Measurements from ENCODE around the gene SMAD6. TPM values are rescaled to one million over a fixed set of nuclear protein-coding genes. Genes with fewer than 3 reads are reported as not detected.

SMAD6 gene
- 7.5 TPM for polyA plus RNA-seq (ENCODE audit: insufficient read length)

DNA sequence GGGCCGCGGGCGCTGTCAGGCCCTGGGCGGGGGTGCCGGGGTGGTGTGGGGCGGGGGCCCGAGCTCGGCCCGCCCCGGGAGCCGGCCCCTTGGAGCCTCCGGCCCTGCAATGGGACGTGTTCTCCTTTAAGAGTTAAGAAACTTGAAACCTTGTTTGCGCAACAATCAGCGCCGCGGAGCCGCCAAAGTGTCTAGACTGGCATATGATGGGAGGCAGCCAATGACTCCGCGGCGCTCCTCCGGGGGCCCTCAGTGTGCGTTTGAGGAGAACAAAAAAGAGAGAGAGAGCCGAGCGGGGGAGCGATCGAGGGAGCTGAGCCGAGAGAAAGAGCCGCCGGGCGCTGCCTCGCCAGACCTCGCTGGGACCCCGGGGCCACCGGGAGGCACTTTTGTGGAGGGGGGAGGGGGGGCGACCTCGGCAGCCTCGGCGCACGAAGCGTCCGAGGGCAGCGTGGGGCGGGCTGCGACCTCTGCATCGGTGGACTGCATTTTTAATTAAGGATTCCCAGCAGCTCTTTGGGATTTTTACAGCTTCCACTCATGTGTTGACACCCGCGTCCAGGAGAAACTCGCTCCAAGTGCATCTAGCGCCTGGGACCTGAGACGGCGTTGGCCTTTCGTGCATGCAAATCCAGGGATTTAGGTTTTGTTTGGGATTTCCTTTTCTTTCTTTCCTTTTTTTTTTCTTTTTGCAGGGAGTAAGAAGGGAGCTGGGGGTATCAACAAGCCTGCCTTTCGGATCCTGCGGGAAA is at the start of gene SMAD6:
SMAD6 (plus strand) TSS at position 202 of the 752 bp plus-strand sequence. CDS start 1,023 bp downstream, outside the sequence.
- DNase-seq, result peak; percentile 88

- DNase-seq, result no peak
Measured at GRCh38 chr15:66652806-66653205, 49.2 kb upstream of the SMAD6 start.

GRCh38 chr15:66653398-66653797 is 48.6 kb upstream of the SMAD6 start:
- DNase-seq, result no peak

DNA sequence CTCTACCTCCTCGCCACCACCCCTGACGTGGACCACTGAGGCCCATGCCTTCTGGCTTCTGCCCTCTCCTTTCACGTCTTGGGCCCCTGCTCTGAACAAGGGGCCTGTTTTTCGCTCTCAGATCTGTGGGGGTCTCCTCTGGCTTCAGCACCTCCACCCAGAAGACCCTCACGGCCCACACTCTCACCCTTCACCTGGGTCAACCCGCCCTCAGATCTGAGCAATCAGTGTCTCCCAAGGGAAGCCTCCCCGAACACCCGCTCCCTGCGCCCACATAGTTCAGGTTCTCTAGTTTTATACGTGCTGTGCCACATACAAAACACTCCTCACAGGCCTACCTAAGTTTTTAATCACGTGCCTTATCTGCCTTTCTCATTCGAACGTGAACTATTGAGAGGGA is 48.2 kb upstream of the SMAD6 start:
- no peak for DNase-seq

- DNase-seq, result no peak
Measured at GRCh38 chr15:66654361-66654738, 47.7 kb upstream of the SMAD6 start.

DNA sequence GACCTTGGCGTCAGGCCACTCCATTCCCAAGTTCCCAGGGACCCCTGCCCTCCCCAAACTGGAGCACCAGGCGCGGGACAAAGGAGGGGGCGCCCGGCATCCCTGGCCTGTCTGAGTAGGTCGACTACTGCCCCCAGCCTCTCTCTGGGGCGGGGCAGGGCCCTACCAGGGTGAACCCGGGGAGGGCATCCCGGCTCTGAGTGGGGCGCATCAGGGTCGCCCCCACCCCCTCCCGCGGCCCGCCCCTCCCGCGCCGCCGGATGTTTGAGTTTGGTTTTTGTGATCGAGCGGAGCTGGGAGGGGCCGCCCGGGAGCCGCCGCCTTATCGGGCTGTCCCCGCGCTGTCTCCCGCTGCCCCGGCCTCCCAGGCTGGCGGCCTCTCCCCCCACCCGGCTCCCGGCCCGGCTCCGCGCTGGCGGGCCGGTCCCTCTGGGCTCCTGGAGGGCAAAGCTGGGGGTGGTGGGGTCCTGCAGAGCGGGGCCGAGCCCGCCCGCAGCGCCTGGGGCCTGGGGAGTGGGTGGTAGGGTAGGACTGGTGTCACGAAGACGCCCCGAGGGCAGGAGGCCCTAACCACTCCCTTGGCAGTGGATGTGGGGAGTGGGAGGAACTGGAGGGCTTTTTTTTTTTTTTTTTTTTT is 47.2 kb upstream of the SMAD6 start:
- no peak for DNase-seq

DNA sequence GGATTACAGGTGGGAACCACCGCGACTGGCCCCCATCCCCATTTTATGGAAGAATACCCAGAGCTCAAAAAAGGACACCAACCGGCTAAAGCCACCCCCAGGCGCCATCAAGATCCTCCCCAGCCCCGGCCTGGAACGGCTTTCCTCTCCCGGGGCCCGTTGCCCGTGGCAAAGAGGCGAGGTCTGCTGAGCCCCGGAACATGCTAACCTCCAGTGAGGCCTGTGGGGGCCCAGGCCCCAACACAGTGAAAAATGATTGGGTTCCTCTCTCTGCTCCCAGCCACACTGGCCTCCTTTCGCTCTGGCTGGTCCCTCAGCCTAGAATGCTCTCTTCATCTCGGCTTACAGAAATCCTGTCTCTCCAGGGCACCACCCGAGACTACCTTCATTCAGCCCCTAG is 46.5 kb upstream of the SMAD6 start:
- DNase-seq, result no peak

DNA sequence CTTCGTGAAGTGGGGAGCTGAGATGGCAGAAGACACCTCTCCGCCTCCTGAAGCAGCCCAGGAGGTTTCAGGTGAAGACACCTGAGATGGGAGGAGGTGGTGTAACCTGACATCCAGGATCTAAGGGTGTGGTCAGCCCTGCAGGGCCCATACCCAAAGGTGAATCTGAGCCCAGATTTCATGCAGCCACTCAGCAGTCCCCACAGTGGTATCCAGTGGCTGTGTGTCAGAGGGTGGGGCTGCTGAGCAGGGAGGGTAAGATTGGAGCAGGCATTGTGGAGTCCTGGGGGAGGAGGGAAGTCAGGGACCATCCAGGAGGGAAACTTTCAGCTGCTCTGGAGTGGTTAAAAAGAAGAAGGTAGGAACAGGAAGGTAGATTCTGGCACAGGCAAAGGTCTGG is 46.0 kb upstream of the SMAD6 start:
- DNase-seq, result no peak

DNA sequence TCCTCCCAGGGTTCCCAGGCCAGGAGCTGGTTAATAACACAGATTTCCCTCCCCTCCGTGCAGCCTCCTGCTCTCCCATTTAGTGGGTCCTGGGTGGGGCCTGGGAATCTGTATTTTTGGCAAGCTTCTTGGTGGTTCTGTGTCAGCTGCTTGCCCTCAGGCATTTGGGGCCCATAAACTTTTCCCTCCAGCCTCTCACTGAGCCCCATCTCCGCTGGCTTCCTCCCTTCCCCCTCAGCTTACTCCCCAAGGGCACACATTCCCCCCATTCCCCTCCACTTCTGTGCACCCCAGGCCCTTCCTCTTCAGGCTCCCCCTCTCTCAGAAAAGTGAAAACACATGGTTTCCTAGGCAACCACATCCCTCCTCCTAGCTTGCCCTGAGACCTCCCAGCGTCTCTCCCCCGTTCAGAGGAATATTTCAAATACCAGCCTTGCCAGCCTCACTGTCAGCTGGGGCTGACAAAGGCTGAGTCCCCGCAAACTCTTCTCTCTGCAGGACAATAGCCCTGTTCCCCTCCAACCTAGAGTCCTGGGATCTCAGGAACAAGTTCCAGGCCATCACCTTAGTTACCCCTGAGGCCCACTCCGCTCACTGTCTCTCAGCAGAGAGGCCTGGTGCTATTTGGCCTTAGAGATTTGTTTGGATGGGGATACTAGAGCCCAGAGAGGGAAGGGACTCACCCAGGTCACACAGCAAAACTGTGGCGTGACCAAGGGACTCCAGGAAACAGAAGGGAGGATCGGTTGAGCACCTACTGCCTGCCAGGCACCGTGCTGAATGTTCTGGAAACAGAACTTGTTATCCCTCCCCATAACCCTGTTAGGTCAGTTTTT is 44.6 kb upstream of the SMAD6 start:
- DNase-seq, result no peak

DNA sequence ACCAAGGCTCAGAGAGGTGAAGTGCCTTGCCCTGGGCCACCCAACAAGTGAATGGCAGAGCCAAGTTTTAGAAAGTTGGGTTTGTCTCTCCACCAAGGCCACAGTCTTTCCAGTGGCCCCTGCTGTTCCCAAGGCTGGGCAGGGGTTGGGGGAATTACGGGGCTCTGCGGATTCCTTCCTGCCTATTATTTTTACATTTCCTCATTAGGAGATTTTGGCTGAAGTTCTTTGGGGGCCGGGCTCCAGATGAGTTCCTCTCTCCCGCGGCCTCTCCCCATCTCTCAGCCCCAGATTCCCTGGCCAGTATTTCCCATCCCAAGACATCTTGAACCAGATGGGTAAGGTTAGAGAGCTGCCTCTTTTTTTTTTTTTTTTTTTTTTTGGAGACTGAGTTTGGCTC is 44.0 kb upstream of the SMAD6 start:
- no peak for DNase-seq

- DNase-seq, result no peak
Measured at GRCh38 chr15:66658855-66659254, 43.2 kb upstream of the SMAD6 start.

DNA sequence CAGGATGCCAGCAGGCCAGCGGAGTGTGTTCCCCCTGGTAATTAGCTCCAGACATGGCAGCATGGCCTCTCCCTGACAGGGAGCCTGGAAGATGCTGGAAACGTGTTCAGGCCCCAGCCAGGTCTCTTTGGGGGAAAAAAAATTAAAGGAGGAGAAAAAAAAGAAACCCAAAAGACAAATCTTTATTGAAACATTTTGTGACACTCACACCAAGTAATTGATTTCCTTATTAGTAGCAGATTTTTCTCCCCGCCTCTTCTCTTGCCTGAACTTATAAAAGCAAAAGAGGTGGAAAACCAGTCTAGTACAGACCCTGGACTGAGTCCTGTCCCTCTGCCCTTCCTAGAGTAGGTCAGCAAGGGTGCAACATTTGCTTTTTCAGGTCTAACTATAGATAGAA is 42.7 kb upstream of the SMAD6 start:
- no peak for DNase-seq

DNA sequence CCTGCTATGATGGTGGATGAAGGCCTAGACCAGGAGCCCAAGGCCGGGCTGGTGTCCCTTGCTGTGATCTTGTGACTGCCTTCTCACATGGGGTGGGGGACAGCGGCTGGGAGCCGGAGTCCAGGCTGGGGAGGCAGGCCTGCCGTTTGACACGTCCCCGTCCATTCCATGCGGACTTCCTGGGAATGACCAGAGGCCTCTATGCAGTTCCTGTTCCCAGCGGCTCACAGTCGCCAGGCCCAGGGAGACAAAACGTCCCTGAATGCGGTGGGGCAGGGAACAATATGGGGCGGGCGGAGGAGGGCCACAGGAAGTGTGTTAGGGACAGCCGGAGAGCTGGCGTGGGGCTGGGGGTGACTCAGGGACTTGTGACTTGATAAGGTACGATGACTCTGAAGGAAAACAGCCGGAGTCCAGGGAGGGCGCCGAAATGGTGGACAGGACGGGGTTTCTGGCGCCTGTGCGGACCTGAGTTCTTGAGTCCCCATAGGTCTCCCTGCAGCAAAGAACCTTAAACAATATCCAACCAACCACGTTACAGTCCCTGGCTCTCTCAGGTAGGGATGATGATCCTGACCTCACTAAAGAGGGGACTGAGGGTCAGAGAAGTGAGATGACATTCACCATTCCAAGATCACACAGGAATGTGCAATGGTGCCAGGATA is 40.5 kb upstream of the SMAD6 start:
- no peak for DNase-seq

DNA sequence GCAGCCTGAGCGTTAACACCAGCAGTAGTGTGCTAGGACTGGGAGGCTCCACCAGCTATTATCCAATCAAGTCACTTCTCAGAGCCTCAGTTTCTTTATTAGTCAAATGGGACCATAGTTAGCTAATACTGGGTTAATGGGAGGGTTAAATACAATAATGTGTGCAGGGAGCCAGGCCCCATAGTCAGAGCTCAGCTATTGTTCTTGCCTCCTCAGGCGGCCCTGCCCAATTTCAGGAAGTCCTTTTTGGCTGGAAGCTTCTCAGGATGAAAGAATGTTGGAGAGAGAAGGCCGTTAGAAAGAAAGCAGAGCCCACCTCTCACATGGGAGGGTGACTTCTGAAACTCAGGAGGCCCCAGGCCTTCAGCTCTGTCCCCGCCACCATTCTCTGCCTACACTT is 39.5 kb upstream of the SMAD6 start:
- no peak for DNase-seq

GRCh38 chr15:66663664-66664063 is 38.4 kb upstream of the SMAD6 start:
- no peak for DNase-seq

- DNase-seq, result no peak
Measured at GRCh38 chr15:66670175-66670574, 31.9 kb upstream of the SMAD6 start.

DNA sequence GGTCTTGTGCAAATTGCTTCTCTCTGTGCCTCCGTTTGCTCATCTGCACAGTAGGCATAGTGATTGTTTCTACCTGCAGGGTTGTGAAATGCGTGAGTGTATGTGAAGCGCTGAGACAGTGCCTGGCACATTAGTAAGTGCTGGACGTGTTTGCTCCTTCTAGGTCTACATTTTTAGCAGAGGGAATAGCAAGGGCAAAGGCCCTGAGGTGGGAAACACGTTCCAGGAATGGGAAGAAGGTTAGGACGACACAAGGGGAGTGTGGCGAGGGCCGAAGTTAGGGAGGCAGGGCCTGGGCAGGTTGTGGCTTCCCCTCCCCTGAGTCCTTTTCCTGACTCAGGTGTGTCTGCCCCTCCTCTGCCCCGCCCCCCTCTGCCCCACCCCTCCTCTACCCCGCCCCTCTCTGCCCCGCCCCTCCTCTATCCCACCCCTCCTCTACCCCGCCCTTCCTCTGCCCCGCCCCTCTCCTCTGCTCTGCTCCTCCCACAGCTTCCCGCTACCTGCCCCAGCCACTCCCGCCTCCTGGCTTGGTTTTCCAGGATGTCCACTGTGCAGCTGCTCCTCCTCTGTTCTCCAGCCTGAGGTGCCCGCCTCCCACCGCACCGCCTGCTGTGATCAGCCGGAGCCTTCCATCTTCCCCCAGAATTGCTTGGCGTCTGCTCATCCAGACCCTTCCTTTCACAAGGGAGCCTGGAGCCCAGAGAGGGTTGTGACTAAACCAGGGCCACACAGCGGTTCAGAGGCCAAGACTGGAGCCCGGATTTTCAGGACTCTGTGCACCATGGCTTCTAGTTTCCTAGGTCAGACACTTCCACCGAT is 31.1 kb upstream of the SMAD6 start:
- no peak for DNase-seq

GRCh38 chr15:66672867-66673266 is 29.2 kb upstream of the SMAD6 start:
- no peak for DNase-seq

GRCh38 chr15:66673410-66674322 is 28.4 kb upstream of the SMAD6 start:
- no peak for DNase-seq

DNA sequence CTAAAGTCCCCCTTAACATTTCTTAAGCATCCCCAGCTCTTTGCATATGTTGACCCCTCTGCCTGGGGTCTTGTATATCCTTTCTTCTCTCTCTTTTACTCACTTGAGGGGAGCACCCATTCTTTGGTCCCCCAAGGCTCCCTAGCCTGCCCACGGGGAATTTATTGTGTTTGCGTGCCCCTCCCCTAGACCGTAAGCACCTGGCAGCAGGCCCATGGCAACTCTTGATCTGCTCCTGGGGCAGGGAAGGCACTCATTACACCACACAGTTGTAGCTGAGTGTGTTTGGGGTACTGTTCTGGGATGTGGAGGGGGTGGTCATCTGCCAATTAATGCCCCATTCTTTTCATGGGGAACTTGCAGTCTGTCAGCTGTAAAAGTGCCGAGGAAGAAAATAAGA is 27.3 kb upstream of the SMAD6 start:
- no peak for DNase-seq

GRCh38 chr15:66675446-66675845 is 26.6 kb upstream of the SMAD6 start:
- DNase-seq, result no peak
